ENCODE results near the gene TEN1. TPM values are rescaled to one million over a fixed set of nuclear protein-coding genes. Genes with fewer than 3 reads are reported as not detected.

Gene TEN1
- total and polyA plus RNA-seq, 2 of the 13 experiments (the other 11 are each of a cell fraction or from before 2014, with no cell fraction given): 18.0 to 21.3 TPM

DNA sequence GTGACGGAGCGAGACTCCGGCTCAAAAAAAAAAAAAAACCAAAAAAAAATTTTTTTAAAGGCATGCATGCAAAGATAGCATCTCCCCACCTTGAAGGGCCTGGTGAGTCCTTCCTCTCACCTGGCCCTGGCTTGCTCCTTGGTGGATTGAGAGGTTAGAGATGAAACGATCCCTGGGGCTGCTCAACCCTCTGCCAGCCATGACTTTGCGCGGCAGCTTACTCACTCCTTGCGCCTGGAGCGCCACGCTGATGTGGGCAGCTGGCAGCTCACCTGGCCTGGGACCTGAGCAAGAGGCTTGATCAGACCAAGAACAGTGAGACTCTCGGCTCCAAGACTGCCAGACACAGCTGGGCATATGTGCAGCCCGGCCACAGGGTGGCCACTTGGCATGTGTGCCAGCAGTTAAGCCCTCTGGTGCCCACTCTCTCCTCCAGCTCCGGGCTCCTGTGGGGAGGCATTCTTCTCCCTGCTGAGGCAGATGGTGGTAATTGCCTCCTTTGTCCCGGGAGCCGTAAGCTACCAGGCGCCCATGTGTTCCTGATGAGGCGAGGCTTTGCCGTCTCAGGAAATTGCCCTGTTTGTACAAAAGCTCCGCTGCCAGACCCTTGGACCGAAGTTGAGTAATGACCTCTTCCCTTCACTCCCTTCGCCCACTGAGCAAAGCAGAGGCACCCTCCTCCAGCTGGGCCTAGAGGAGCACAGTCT lies 53.2 kb downstream of the TEN1 start (continued):
- TF ChIP-seq, protein P1, sequence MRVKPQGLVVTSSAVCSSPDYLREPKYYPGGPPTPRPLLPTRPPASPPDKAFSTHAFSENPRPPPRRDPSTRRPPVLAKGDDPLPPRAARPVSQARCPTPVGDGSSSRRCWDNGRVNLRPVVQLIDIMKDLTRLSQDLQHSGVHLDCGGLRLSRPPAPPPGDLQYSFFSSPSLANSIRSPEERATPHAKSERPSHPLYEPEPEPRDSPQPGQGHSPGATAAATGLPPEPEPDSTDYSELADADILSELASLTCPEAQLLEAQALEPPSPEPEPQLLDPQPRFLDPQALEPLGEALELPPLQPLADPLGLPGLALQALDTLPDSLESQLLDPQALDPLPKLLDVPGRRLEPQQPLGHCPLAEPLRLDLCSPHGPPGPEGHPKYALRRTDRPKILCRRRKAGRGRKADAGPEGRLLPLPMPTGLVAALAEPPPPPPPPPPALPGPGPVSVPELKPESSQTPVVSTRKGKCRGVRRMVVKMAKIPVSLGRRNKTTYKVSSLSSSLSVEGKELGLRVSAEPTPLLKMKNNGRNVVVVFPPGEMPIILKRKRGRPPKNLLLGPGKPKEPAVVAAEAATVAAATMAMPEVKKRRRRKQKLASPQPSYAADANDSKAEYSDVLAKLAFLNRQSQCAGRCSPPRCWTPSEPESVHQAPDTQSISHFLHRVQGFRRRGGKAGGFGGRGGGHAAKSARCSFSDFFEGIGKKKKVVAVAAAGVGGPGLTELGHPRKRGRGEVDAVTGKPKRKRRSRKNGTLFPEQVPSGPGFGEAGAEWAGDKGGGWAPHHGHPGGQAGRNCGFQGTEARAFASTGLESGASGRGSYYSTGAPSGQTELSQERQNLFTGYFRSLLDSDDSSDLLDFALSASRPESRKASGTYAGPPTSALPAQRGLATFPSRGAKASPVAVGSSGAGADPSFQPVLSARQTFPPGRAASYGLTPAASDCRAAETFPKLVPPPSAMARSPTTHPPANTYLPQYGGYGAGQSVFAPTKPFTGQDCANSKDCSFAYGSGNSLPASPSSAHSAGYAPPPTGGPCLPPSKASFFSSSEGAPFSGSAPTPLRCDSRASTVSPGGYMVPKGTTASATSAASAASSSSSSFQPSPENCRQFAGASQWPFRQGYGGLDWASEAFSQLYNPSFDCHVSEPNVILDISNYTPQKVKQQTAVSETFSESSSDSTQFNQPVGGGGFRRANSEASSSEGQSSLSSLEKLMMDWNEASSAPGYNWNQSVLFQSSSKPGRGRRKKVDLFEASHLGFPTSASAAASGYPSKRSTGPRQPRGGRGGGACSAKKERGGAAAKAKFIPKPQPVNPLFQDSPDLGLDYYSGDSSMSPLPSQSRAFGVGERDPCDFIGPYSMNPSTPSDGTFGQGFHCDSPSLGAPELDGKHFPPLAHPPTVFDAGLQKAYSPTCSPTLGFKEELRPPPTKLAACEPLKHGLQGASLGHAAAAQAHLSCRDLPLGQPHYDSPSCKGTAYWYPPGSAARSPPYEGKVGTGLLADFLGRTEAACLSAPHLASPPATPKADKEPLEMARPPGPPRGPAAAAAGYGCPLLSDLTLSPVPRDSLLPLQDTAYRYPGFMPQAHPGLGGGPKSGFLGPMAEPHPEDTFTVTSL (CRISPR knock-in tag; IDR thresholded peaks at IDR 0.05; ENCODE audit: borderline replicate concordance): no peak
- 0 out of 2 replicates have a peak, but pooled peaks have one; percentile 56 for TF ChIP-seq NR1H2 (CRISPR knock-in tag; IDR thresholded peaks at IDR 0.05; ENCODE audit: borderline replicate concordance, low read depth)
- TF ChIP-seq ZNF263 (CRISPR knock-in tag; IDR thresholded peaks at IDR 0.05): peak; percentile 95
- peak; percentile 52; the same call in 1 of the 2 replicates for TF ChIP-seq ZNF274 (CRISPR knock-in tag; IDR thresholded peaks at IDR 0.05)
- TF ChIP-seq ELK4 (CRISPR knock-in tag; IDR thresholded peaks at IDR 0.05; ENCODE audit: borderline replicate concordance): no peak
- no peak for TF ChIP-seq ZNF550 (CRISPR knock-in tag; IDR thresholded peaks at IDR 0.05; ENCODE audit: borderline replicate concordance)
- TF ChIP-seq, protein P2, sequence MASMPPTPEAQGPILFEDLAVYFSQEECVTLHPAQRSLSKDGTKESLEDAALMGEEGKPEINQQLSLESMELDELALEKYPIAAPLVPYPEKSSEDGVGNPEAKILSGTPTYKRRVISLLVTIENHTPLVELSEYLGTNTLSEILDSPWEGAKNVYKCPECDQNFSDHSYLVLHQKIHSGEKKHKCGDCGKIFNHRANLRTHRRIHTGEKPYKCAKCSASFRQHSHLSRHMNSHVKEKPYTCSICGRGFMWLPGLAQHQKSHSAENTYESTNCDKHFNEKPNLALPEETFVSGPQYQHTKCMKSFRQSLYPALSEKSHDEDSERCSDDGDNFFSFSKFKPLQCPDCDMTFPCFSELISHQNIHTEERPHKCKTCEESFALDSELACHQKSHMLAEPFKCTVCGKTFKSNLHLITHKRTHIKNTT (CRISPR knock-in tag; IDR thresholded peaks at IDR 0.05): no peak
- TF ChIP-seq, protein P3, sequence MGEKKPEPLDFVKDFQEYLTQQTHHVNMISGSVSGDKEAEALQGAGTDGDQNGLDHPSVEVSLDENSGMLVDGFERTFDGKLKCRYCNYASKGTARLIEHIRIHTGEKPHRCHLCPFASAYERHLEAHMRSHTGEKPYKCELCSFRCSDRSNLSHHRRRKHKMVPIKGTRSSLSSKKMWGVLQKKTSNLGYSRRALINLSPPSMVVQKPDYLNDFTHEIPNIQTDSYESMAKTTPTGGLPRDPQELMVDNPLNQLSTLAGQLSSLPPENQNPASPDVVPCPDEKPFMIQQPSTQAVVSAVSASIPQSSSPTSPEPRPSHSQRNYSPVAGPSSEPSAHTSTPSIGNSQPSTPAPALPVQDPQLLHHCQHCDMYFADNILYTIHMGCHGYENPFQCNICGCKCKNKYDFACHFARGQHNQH (CRISPR knock-in tag; IDR thresholded peaks at IDR 0.05): peak; percentile 47; the same call in 1 of the 2 replicates
- TF ChIP-seq SIX1 (CRISPR knock-in tag; IDR thresholded peaks at IDR 0.05; ENCODE audit: borderline replicate concordance): no peak
- TF ChIP-seq RBFOX2 (IDR thresholded peaks at IDR 0.05; ENCODE audit: low read depth, low read length): no peak
- no peak for TF ChIP-seq MNT (IDR thresholded peaks at IDR 0.05)
- TF ChIP-seq ZNF816 (CRISPR knock-in tag; IDR thresholded peaks at IDR 0.05; ENCODE audit: borderline replicate concordance): no peak
- TF ChIP-seq, protein P4, sequence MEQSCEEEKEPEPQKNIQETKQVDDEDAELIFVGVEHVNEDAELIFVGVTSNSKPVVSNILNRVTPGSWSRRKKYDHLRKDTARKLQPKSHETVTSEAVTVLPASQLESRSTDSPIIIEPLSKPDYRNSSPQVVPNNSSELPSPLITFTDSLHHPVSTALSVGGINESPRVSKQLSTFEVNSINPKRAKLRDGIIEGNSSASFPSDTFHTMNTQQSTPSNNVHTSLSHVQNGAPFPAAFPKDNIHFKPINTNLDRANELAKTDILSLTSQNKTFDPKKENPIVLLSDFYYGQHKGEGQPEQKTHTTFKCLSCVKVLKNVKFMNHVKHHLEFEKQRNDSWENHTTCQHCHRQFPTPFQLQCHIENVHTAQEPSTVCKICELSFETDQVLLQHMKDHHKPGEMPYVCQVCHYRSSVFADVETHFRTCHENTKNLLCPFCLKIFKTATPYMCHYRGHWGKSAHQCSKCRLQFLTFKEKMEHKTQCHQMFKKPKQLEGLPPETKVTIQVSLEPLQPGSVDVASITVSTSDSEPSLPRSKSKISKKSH (CRISPR knock-in tag; IDR thresholded peaks at IDR 0.05; ENCODE audit: borderline replicate concordance): peak; percentile 67; the same call in 1 of the 2 replicates
- TF ChIP-seq FOSL1 (CRISPR knock-in tag; IDR thresholded peaks at IDR 0.05; ENCODE audit: borderline replicate concordance): no peak
- no peak for TF ChIP-seq HNRNPH1 (optimal IDR thresholded peaks at IDR 0.05; ENCODE audit: low read depth, low read length)

Measured in HepG2 (cell line).